ENCODE measurements around the gene FHDC1. TPM values are rescaled to one million over a fixed set of nuclear protein-coding genes. Genes with fewer than 3 reads are reported as not detected.

Gene FHDC1
- total RNA-seq, 4 donors from 2014 or later = 0.29 to 0.52 (median 0.45) TPM

GRCh38 chr4:153001626-153002025, 65.5 kb downstream of the FHDC1 start:
- Histone ChIP-seq H3K4me1 (no peaks in the 10 kb centered on the region), H3K36me3 (no peaks in the 10 kb centered on the region), H3K27ac (no peak overlapping the region), H3K9me3 (no peaks in the 10 kb centered on the region), H3K4me3 (no peak overlapping the region), H3K27me3 (no peaks in the 10 kb centered on the region)
- in situ Hi-C loops (cut with MboI; ENCODE audit: low sequenced_read_pairs in 4 of 4) = no loop called here
- TF ChIP-seq CTCF (IDR thresholded peaks at IDR 0.05 in 4 of 5, conservative IDR thresholded peaks at IDR 0.05 in 1 of 5) = no peak
- no peak for TF ChIP-seq POLR2A (IDR thresholded peaks at IDR 0.05)
- ATAC-seq = no peak
- intact Hi-C loops (cut with DNase I; ENCODE audit: low total_unique reads) = no loop called here
- no peak for DNase-seq

GRCh38 chr4:153002110-153002509, 66.0 kb downstream of the FHDC1 start:
- ATAC-seq = no peak
- H3K36me3 ChIP-seq = no peaks in the 10 kb centered on the region
- in situ Hi-C loops (cut with MboI; ENCODE audit: low sequenced_read_pairs in 4 of 4) = no loop called here

GRCh38 chr4:153004081-153004850, 68.1 kb downstream of the FHDC1 start:
- H3K27ac ChIP-seq = no peak overlapping the region
- TF ChIP-seq CTCF (IDR thresholded peaks at IDR 0.05 in 4 of 5, conservative IDR thresholded peaks at IDR 0.05 in 1 of 5) = no peak
- no peak for TF ChIP-seq POLR2A (IDR thresholded peaks at IDR 0.05)
- H3K9me3 ChIP-seq = no peaks in the 10 kb centered on the region
- intact Hi-C loops (cut with DNase I; ENCODE audit: low total_unique reads) = no loop called here
- H3K4me3 ChIP-seq = no peak overlapping the region
- H3K27me3 ChIP-seq = no peaks in the 10 kb centered on the region
- no peaks in the 10 kb centered on the region for H3K36me3 ChIP-seq
- no peaks in the 10 kb centered on the region for H3K4me1 ChIP-seq
- no peak for DNase-seq
- in situ Hi-C loops (cut with MboI; ENCODE audit: low sequenced_read_pairs in 4 of 4) = no loop called here
- no peak for ATAC-seq

More at GRCh38 chr4:153002110-153002509, 66.0 kb downstream of the FHDC1 start:
- H3K27me3 ChIP-seq = no peaks in the 10 kb centered on the region
- TF ChIP-seq POLR2A (IDR thresholded peaks at IDR 0.05) (no peak), CTCF (IDR thresholded peaks at IDR 0.05 in 4 of 5, conservative IDR thresholded peaks at IDR 0.05 in 1 of 5) (no peak)
- DNase-seq = no peak
- no peaks in the 10 kb centered on the region for H3K4me1 ChIP-seq
- intact Hi-C loops (cut with DNase I; ENCODE audit: low total_unique reads) = no loop called here
- H3K9me3 ChIP-seq = no peaks in the 10 kb centered on the region
- H3K4me3 ChIP-seq = no peak overlapping the region
- H3K27ac ChIP-seq = no peak overlapping the region

- no peaks in the 10 kb centered on the region for H3K9me3 ChIP-seq
Measured at GRCh38 chr4:153005899-153006381, 69.8 kb downstream of the FHDC1 start.

More at GRCh38 chr4:153005899-153006381, 69.8 kb downstream of the FHDC1 start:
- Histone ChIP-seq H3K27me3 (no peaks in the 10 kb centered on the region), H3K4me3 (no peak overlapping the region), H3K27ac (no peak overlapping the region), H3K4me1 (no peaks in the 10 kb centered on the region), H3K36me3 (no peaks in the 10 kb centered on the region)
- in situ Hi-C loops (cut with MboI; ENCODE audit: low sequenced_read_pairs in 4 of 4) (no loop called here), intact Hi-C loops (cut with DNase I; ENCODE audit: low total_unique reads) (no loop called here)
- TF ChIP-seq CTCF (IDR thresholded peaks at IDR 0.05 in 4 of 5, conservative IDR thresholded peaks at IDR 0.05 in 1 of 5) = no peak
- TF ChIP-seq POLR2A (IDR thresholded peaks at IDR 0.05) = no peak
- no peak for DNase-seq
- ATAC-seq = no peak

Data from gastrocnemius medialis (tissue), 4 donors.